GM21447 (cell line): Measurements from ENCODE around the gene BRIX1.

Source experiments
- ATAC-seq: cut with Tn5 transposase; IDR thresholded peaks from one replicate; pipeline ENCODE4 v1.9.1; 2021; ENCODE audit not compliant: unreplicated experiment

BRIX1 gene, protein sequence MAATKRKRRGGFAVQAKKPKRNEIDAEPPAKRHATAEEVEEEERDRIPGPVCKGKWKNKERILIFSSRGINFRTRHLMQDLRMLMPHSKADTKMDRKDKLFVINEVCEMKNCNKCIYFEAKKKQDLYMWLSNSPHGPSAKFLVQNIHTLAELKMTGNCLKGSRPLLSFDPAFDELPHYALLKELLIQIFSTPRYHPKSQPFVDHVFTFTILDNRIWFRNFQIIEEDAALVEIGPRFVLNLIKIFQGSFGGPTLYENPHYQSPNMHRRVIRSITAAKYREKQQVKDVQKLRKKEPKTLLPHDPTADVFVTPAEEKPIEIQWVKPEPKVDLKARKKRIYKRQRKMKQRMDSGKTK

DNA sequence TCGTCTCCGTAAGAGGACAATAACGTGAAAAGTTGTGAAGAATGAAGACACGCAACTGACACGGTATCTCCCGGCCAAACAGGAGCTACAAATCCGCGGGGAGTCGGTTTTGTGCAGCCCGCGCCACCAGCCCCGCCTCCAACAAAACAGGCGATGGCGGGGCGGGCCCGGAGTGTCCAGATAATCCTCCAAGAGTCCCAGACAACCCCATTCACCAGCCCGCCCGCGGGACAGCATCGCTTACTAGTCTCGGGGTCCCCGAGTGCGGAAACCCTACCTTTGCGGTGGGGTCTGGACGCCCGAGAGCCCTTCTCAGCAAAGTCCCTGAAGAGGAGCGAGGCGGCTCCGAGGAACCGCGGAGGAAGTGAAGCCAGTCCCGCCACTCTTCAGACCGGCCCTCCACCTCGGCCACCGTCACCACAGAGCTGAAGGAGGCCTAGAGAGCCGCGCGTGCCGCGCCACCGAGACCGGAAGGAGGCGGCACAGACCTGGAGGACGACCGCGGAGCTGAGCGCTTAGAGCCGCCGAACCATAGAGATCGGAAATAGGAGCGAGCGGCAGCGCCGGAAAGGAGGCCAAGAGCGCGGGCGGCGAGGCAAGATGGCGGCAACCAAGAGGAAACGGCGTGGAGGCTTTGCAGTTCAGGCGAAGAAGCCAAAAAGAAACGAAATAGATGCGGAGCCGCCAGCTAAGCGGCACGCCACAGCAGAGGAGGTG, at the start of gene BRIX1, which contains the start of gene RAD1:
Gene BRIX1 (plus strand): TSS at position 573 of the 717 bp plus-strand sequence. CDS start 28 bp downstream, at position 601.
Gene RAD1 (minus strand): TSS at position 366 of the 717 bp plus-strand sequence. CDS start 612 bp downstream, outside the sequence.
- peak; percentile 98 for ATAC-seq

DNA sequence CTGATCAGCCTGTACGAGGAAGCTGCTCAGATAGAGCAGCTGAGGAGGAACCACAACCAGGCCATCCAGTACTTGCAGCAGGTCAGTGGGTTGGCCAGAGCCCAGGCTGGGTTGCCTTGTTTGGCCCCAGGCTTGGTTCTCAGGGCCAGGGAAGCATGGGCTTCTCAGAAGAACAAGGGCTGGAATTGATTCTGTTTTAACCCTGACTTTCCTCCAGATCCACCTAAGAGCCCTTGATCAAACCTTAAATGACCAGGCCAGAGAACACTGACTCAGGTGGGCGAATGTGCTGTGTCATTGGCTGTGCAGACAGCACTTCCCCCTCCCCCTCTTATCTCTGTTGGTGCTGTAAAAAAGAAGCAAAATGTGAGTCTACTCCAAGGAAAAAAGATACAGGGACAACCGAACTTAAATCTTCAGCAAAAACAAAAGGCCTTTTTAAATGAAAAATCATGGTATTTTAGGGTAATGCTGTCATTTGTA, 48.5 kb upstream of the BRIX1 start:
- ATAC-seq, result no peak

DNA sequence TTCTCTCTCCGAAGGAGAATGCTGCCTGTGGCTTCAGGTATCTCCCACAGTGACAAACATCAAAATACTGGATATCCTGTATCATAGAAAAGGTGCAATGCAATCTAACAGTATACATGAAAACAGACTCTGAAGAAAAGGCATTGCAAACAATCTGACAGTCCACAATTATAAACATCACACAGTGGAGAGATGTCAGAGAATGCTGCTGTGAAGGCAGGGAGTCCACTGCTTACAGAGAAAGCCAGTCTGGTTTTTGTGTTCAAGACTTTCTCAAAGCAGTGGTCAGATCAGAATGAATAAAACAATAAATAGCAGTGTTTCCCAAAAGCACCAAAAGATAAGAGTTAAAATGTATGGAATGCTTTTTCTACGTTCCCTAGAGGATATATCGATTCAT, 47.9 kb upstream of the BRIX1 start:
- no peak for ATAC-seq

DNA sequence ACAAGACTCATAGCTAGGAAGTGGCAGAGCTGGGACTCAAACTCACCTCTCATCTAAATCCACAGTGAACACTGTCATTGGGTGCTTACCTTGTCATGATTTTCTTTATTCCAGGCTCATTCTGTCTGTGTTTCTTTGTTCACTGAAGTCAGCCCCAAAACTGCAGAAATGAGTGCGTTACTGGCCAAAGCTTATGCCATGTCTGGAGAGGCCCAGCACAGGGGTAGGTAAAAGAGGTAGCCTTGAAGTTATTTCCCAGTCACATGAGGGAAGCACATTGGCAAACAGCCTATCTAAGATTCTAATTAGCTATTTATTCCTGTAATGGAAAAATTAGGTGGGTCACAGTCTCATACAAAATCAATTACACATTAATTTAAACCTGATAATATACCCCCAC, 46.7 kb upstream of the BRIX1 start:
- no peak for ATAC-seq

DNA sequence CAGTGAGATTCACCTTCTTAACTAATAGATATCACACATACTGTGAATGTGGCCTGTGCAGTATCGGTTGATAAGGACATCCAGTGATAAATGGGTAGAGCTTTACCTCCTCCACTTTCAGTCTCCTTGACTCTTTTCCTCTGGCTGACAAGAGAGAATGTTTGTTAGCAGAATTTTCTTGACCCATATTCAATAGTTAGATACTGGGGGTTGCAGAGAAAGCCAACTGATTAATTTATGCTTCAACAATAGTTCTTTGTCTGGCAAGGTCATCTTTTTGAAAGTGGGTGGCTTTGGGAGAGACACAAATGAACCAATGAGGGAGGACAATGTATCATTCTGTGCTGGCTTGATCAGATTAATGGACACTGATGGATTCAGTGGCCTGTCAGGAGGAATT, 46.3 kb upstream of the BRIX1 start:
- ATAC-seq, result no peak

DNA sequence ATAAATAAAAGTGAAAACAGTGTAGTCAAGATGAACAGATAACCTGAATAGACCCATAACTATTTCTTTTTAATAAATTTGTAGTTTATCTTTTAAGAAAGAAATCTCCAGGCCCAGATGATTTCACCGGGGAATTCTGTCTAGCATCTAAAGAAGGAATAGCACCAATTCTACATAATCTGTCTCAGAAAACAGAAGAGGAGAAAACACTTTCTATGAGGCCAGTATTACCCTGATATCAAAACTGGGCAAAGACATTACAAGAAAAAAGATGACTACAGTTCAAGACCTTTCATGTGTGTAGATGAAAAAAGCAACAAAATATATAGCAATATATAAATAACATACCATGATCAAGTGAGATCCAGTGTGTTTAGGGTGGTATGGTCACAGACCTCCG, 45.1 kb upstream of the BRIX1 start:
- ATAC-seq, result no peak

DNA sequence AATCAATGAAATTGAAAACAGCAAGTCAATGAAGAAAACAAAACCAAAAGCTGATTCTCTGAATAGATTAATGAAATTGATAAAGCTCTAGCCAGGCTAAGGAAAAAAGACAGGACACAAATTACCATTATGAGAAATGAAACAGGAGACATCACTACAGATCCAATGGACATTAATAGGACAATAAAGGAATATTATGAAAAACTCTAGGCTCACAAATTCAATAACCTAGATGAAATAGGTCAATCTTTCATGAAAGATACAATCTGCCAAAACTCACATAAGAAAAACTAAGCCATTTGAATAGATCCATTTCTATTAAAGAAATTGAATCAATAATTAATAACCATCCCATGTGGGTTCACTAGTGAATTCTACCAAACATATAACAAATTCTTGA, 39.2 kb upstream of the BRIX1 start:
- no peak for ATAC-seq

DNA sequence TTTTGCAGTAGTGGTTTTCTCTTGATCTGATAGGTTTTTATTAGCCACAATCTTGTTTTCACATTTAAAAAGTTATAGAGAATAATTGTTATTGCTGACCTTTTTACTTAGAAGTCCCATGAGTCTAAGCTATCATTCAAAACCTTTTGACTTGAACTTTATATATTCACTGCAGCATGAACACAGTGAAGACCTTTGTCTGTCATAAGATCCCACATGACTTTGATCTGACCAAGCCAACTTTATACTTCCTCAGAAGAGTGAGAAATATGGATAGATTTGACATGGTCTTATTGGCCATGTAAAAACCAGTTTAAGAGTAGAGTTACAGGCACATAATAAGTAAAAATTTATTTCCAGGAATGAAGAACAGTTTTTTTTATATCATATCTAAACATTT, 34.3 kb upstream of the BRIX1 start:
- no peak for ATAC-seq

DNA sequence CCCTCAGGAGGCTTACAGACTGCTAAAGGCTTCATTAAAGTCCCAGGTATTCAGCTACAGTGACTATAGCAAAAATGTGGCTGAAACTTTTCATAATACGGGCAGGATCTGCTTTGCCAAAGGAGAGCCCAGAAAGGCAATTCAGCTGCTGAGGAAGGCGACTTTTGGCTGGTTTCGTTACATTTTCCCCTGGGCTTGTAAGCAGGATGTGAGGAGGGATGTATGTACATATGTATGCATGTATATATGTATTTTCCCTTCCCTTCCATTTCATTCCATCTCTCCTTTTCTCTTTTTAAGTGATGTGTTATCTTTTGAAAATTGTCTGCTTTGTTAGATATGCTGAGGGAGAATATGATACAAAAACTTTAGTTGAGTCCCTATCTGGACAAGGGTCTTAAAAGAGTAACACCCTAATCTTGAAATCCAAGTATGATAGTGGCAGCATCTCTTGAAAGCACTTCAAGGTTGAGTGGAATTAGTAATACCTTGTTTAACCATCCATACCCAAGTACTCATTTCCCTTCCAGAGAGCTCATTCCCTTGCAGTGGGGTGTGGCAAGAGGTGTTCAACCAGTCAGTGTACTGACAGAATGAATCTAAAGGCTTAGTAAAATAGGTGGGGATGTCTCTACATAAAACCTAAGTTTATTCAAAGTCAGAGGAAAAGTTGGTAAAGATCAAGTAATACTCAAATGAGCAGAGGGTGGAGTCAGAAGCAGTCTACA, 29.0 kb upstream of the BRIX1 start:
- no peak for ATAC-seq

DNA sequence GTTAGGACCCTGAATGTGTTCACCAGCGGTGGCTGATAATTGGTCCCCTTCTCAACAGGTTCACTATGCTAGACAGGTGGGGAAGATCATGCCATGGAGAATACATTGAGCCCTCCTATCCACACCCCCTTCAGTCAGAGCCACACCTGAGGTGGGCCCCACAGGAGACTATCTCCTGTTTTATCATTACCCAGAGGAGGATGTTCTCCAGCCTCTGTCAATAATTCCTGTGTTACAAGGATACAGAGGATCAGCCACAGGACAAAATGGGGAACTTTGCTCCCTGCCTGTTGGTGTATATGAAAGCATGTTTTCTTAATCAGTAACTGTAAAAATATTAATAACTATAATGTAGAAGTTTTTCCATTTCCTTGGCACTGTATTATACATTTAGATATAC, 26.1 kb upstream of the BRIX1 start:
- no peak for ATAC-seq

DNA sequence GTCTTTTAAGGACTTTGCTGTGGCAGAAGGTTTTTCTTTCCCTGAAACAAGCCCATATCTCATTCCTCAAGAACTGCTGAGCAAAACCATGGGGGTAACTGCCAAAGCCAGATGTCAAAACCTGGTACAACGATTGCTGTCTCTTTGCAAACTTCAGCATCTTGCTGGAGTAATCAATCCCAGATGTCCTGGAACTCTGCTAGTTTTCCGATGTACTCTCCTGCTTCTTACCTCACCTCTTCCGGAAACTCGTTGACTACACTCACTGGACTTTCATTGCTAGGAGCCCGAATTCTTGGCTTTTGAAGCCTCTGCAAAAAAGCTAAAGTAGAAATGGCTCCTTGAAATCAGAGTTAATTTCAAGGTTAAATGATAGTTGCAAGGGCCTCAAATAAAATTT, 23.5 kb upstream of the BRIX1 start:
- no peak for ATAC-seq

DNA sequence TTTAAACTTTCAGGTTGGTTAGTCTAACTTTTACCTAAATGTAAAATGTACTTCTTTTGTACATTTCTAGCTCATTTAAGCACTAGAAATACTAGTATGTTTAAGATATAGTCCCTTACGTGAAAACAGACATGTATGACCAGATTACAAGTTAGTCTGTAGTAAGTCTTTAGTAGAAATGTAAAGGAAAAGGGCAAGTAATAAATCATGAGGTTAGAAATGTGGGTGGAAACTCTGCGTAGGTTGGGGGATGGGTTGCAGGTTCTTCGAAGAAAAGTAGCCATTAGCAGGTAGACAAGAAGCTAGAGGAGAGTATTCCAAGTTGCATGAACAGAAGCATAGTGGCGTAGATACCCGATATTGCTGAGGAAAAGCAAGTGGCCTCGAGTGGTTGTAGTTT, 23.1 kb upstream of the BRIX1 start:
- no peak for ATAC-seq

DNA sequence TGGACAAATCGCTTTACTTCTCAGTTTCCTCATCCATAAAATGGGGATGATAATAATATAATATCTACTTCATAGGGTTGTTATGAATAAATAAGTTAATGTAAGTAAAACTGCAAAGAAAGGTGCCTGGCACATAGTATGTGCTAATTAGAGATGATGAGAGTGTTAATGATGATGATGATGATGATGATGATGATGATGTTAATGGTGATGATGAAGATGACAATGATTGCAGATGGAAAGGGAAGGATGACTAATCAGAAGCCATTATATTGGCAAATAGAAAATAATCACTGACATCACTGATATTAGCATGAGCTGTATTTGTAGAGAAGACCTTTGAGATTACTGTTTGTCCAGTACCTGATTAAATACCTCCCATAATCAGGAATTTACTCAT, 20.8 kb upstream of the BRIX1 start:
- no peak for ATAC-seq

DNA sequence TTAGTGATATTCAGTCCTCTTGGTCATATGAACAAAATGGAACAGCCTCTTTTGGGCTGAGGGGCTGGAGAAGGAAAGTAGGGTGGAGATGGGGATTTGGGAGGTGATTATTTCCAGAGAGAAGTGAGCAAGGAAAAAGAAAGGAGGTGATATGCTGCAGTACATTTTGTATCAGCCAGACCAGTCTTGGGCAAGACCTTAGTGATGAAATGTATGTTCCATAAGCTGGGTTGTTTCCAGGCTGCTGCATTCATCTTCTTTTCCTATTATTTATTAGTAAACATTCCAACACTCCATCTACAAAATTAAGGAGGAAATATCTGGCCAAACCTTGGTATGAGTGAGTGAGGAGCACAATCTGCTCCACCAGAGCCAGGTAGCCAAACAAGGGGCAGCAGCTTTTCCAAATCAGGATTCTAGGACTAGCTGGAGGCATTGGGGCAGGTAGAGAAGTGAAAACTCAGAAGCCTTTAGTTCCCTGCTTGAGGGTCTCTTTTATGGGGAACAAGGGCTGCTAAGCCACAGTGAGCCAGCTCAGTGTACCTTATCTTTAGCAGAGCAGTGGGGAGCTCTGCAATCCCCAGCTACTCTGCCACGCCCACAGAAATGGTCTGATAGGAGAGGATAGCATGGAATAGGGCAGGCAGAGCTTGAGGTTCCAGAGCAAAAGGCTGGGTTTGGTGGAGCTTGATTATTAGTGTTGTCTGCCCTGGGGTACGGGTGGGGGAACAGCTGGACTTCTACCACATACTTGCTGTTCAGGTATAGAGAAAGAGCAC, 19.7 kb upstream of the BRIX1 start:
- ATAC-seq, result no peak

DNA sequence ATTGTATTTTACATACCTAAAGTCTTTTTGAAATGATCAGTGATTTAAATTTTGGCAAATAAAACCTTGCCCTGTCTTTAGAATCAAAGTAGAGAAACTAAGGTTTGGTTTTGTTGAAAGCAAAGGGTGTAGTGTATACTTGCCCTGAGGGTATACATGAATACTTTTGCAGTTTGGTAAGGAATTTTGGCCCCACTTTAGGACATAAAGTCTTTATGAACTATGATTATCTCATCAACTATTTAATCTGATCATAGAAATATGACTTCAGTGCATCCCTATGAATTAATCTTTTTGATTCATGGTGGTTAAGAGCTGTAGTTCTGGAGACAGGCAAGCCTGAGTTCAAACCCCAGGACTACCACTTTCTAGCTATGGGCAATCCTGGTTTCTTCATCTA, 17.9 kb upstream of the BRIX1 start:
- no peak for ATAC-seq

DNA sequence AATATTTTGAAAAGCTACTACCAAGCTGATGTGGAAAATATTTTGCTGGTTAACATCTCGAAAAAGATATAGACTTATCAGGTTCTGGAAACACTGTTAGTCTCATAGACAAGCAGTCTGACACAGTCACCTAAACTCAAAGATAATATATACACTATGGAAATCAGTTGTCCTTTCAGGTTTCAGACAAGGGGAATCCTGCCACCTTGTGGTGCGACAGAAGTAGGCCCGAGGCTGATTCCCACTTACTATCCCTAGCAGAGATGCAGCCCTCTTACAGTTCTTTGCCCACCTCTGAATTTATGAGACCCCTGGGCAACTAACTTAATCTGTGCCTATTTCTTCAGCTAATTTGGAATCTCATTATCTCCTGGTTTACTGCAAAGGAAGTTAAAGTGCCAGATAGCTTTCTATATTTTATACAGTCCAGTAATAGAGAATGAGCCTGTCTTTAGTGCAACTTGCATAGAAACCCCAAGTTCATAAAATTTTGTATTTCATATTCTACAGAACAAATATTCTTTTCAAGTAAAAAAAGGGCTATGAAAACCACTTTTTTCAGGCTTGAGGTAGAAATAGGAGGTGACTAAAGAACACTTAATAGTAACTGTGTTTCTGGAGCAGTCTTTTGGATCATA, 17.1 kb upstream of the BRIX1 start:
- ATAC-seq, result peak; percentile 83

DNA sequence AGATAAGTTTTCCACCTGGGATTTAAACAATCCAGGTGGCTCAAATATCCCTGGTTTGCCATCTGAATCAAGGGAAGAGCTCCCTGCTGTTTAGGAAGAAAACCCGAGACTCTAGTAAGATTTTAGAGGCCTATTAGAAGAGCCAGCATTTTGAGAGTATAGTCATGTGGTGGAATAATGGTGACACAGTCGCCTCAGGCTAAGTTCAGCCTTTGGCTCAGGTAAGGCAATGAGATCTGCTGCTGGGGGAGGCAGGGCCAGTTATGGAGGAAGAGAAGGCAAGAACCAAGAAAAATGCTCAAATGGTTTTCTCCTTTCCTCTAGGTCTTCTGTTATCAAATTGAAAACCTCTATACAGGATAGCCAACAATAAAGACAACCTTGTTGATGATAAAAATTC, 16.4 kb upstream of the BRIX1 start:
- no peak for ATAC-seq

DNA sequence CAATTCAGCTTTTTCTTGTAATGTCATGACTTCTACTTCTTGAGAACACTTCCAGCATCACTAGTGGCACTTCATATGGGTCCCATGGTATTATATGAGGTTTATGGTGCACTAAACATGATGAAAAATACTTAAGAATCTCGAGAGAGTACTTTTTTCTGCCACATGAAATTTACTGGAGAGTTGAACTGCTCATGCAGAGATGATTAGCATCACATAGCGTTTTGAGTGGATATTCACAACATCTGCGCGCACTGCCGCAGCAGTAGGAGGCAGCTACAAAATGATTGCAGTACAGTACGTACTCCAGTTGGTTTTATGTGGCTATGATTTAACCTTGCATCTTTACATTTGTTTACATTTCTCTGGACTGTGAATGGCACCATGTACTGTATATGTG, 14.9 kb upstream of the BRIX1 start:
- ATAC-seq, result no peak

DNA sequence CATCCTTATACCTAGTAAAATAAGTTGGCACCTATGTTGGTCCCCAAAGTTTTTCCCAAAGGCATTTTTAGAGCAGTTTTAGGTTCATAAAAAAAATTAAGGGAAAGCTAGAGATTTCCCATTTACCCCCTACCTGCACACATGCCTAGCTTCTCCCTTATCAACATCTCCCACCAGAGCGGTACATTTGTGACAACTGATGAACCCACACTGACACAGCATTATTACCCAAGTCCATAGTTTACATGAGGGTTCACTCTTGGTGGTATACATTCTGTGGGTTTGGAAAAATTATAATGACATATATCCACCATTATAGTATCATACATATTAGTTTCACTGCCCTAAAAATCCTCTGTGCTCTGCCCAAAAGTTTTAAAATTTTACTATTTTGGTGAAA, 12.3 kb upstream of the BRIX1 start:
- no peak for ATAC-seq

DNA sequence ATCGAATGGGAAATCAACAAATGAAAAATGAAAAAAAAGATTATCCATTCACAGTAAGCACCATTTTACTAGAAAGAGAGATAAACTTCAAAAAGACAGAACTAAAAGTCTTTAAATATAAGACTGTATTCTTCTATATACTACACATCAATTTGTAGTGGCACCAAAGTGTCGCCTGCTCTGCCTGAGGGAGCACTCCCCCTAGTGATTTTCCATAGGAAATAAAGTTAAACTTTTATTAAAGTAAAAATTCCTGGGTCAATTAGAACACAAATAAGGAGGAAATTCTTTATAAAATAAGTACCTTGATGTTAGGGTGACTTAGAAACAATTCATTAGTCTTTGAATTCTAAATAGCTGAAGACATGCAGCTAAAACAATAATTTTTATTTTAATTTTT, 9.9 kb upstream of the BRIX1 start:
- no peak for ATAC-seq
